HG03457 (cell line): ENCODE measurements around the gene CIZ1.
"Not testable (repeated sequence)": the region's sequence is repeated elsewhere in the genome, so short reads cannot be mapped to it uniquely, and the experiment has no call there.

ENCODE experiments used
- ATAC-seq: cut with Tn5 transposase; IDR thresholded peaks from one replicate; pipeline ENCODE4 v1.9.1; 2021; ENCODE audit warnings: moderate number of reproducible peaks; ENCODE audit not compliant: unreplicated experiment

The CIZ1 gene

DNA sequence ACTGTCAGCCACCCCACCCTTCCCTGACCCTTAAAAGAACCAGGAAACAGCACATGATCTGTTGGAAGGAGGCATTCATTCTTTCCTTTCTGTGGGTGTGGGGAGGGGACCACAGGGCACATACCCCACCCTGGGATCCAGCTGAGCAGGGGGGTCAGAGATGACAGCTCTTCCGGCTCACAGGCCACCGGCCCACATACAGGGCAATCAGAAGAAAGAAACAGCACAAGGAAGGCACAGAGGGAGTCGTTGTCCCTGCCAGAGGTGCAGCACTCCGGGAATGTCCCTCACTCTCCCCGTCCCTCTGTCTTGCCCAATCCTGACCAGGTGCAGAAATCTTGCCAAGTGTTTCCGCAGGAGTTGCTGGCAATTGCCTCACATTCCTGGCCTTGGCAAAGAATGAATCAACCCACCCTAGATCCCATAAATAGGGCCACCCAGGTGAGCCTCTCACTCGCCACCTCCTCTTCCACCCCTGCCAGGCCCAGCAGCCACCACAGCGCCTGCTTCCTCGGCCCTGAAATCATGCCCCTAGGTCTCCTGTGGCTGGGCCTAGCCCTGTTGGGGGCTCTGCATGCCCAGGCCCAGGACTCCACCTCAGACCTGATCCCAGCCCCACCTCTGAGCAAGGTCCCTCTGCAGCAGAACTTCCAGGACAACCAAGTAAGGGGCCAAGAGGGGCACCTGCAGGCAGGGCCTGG is 42.2 kb downstream of the CIZ1 start, which contains the start of gene LCN2:
Gene LCN2 (plus strand): TSS at position 453 of the 701 bp plus-strand sequence. CDS start 73 bp downstream, at position 526.
- ATAC-seq, result no peak

DNA sequence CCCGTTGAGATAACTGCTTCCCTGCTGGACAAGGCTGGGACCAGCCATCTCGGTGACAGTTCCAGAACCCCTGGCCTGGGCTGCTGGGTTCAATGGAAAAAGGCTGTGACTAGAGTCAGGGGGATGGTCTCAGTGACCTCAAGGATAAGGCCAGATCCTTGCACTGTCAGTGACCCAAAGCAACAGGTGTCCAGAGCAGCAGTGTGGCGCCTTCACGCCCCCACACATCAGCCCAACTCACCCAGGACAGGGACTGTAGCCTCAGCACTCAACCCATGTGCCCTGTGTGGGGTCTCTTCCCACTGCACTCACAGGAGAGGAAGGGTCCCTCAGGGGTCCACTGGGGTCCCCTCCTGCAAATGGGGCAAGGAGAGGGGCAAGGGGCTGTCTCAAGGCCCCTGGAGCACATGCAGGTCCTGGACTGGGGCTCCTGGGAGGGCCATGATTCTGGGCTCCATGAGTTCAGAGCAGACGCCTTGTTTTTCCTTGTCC is 42.8 kb downstream of the CIZ1 start:
- no peak for ATAC-seq

DNA sequence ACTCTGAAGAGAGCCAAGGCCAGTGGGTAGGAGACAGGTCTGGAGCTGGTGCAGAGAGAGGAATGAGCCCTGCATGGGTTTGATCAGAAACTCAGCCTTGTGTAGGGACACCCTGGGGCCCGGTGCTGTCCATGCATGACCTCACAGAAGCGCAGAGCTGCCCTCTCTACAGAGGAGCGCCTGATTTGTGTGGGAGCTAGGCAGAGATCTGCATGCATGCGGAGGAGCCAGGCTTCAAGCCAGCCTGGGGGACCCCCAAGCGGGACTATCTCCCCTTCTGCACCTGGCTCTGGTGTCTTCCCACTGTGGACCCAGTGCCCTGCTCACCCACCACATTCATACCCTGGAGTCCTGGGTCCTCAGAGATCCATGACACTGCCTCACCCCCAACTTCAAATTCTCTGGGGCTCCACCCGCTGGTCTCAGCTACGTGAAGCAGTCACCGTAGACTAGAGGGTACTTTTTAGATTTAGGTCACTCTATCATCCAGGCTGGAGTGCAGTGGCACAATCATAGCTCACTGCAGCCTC is 44.7 kb downstream of the CIZ1 start:
- no peak for ATAC-seq

DNA sequence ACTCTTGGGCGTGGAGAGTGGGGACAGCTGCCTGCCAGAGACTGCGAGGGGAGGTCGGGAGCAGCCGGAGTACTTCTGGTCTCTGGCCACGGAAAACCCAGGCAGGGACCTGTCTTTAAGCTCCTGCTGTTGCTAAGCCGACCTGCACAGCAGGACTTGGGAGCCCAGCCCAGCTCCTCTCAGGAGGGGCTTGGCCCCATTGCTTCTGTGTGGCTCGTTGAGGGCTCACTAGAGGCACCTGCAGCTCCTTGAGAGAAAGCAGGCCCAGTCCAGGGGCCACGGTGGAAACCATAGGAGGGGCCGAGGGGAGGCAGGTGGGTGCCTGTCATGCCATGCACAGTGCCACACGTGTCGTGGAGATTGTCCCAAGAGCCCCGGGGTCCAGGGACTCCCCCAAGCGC is 45.4 kb downstream of the CIZ1 start:
- ATAC-seq, result no peak

DNA sequence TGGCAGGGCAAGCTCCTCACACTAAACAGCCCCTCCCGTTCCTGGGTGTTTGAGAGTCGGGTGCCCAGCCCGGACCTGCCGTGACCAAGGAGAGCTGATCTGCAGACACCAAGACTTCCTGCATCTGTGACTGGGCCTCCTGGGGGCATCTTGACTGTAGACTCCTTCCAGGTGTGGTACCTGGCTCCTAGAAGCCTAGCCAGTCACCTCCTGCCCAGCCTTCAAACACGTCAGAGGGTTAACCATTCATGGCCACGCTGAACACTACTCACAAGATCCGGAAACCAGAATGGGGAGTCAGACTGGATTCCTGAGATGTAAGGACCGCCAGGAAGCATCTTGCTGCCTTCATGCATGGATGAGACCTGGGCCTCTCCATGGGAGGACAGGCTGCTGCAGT is 45.8 kb downstream of the CIZ1 start:
- no peak for ATAC-seq

DNA sequence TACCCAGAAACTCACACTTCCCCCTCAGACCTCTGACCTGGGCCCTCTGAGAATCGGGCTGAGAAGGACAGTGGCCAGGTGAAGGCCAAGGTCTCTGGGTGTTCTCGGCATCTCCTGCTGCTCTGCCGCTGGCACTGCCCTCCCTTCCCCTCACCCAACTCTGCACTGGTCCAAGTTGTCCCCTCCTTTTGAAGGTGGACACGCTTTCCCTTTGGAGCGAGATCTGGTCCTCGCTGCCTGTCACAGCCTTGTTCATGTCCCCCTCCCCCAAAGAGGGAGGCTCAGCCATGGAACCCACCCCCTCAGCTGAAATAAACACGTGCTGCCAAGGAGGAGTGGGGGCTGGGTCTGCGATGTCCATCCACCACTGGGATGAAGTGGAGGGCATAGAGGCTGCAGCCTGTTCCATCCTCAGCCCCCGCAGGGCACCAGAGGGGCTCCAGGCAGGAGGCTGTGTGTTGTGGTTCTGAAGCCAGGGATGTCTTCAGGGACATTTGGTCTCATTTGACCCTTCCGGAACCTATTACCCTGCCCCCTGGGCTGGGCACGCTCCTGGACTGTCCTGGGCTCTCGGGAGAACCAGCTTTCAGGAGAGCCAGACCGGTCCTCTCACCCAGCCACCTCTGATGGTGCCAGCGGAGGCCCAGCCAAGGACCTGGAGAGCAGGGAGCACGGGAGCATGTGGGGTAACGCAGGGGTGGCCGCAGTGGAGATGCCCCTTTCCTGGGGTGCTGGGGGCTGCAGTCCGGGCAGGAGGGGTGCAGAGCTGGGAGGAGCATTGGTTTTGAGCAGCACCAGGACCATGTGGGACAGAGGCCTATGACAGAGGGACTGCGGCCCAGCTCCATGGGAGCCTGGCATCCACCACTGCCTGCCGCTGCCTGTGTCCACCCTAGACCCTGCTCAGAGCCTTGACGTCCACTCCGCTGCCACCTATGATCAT is 46.9 kb downstream of the CIZ1 start:
- no peak for ATAC-seq

DNA sequence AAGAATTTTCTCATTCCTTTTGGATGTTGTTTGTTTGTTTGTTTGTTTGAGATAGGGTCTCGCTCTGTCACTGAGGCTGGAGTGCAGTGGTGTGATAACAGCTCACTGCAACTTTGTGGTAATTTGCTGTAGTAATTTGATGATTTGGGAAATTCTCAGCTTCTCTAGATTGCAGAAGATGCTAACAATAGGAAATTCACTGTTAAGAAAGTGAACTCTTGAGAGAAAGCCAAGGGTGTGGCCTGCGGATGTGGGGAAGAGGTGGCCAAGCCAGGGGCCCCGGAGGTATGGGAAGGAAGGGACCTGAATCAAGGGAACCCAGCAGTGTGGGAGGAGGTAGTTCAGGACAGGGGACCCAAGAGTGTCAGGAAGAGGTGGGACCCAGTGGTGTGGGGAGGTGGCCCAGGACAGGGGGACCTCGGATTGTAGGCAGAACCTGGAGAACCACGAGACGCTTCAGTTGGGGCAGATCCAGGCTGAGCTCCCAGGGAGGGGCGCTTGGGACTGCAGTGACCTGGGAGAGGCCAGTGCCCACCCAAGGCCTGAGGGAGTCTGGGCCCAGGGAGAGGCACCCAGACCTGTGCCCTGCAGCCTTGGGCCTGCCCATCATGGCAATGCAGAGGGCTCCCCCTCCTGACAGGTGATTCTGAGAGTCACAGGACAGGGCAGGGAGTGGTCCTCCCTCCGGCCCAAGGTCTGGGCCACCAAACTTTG is 47.7 kb downstream of the CIZ1 start:
- no peak for ATAC-seq

DNA sequence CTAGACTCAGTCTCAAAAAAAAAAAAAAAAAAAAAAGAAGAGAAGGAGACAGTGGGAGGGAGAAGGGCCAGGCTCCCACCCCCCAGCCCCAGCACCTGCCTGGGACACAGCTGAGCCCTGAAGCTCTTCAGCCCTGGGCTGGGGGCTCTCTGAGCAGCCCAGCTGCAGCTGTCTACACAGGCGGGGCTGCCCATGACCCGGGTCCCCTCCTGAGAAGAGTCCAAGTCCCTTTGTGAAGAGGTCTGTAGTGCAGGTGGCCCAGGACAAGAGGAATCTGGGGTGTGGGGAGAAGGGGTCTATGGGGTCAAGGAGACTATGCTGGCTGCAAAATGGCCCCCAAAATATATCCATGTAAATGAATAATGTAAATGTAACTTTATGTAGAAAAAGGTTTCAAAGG is 48.8 kb downstream of the CIZ1 start:
- no peak for ATAC-seq

DNA sequence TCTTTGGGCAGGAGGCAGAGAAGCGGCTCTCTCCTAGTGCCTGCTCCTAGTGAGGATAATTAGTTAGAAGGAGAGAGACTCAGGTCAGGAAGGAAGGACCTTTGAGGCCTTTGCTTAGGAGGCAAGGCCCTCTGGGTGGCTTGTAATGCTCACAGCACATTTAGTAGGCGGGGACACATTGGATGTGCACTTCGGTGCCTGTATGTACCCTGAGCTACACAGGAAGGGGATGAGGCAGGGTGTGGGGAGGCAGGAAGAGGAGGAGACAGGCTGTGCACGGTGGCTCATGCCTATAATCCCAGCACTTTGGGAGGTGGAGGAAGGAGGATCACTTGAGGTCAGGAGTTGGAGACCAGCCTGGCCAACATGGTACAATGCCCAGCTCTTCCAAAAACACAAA is 49.3 kb downstream of the CIZ1 start:
- no peak for ATAC-seq

DNA sequence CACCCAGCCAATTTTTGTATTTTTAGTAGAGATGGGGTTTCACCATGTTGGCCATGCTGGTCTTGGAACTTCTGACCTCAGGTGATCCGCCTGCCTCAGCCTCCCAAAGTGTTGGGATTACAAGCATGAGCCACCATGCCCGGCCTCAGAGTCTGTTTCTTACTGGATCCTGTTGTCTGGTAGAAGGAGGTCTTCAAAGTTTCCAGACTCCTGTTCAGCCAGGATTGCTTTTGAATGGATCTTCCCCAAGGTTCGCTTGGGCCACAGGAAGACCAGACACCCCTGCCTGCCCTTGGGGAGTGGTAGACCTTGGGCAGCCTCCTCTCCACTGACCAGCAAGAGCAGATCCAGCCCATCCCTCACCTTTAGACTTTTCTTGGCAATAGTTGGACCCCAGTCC is 49.8 kb downstream of the CIZ1 start:
- no peak for ATAC-seq

DNA sequence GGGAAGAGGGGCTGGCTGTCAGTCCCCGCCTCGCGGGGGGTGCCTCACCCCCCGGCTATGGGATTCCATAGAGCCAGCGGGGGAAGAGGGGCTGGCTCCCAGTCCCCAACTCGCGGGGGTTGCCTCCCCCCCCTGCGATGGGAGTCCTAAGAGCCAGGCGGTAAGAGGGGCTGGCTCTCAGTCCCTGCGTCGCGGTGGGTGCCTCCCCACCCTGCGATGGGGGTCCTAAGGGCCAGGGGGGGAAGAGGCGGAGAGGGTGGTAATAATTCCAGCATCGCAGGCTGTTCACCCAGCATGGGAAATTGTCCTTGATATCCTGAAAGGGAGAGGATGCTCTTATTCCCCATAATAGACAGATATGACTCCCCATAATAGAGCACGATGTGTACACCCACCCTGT is 51.8 kb downstream of the CIZ1 start:
- ATAC-seq, result no peak

DNA sequence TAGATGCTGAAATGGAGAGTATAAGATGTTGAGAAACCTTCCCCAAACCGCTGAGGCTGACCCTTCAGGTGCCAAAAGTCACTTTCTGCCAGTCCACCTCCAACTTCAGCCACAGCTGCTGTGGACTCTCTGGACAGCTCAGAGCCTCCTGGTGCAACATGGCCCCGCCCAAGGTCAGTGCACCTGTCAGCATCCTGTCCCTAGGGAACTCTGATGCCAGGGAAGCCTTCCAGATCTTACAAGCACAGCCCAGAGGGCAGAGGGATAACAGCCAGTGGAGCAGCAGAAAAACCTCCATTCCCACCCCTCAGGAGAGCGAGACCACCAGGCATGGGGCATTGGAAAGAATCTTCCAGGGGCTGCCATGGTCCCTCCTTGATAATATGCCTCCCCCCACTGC is 53.4 kb downstream of the CIZ1 start:
- ATAC-seq, result no peak

DNA sequence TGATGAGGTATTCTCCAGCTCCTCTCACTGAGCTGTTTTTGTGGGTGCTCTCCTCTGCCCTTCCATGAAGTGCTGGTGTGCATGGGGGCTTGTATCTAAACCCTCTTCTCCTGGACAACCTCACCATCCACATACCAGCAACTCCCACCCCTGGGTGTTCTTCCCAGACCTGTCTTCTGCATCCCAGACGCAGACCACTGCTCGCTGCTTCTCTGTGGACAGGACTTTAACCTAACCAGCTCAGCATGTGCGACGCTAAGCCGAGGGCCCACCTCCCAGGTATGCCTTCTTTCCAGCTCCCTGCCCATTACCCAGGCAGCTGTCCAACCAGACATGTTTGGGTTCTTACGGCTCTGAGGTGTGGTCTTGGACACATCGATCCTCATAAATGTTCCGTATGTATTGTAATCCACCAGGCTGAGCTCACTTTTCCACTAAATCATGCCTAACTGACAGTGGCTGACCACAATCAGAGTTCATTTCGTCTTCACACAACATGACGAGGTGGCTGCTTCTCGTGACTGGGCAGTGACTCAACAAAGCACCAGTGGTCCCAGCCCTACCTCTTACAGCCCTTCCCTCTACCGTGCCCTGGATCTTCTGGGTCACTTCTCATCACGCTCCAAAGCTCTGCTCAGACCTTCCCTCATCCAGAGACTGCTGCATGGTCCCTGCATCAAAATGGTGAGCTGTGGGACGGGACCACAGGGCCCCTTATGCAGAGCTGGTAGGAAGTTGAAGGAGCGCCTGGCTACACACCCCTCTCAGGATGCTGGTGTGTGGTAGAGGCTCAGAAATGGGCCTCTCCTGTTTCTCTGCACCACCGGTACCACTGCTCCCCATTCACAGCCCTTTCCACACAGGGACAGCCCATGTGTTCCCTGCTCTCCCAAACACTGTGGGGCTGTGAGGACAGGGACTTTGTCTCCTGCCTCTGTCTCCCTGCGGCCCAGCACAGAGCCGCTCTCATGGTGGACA is 54.3 kb downstream of the CIZ1 start:
- no peak for ATAC-seq

DNA sequence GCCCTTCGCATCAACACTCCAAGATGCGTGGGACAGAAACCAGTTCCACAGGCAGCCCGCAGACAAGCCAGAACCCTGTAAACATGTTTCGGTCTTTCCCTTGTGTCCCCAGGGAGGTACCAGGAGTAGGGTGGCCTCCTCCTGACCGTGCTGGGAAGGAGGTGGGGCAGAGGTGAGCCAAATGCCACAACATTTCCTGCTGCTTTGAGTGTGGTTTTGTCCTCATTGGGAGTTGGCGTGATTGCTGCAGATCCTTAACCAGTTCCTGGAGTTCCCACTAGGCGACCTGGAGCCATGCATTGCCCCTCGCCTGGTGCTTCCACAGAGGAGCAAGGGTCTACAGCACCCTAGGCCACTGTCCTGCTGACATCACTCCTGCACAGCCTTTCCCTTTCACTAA is 55.8 kb downstream of the CIZ1 start:
- not testable (repeated sequence) for ATAC-seq

DNA sequence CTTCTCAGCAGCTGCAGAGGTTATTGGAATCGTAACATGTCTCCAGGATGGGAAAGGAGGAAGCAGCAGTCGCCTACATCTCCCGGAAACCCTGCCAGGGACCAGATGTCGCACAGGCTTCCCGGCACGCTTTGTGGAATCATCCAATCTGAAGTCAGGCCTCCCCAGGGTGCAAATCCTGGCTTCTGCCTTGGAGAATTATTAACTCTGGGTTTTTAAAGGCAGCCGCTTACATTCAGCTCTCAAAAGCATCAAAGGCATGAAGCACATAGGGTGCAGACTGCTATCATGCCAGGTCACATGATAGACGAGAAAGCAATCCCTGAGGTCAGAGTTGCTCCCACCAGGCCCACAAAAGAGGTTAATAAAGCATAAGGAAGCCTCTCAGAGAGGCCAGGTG is 59.2 kb downstream of the CIZ1 start:
- not testable (repeated sequence) for ATAC-seq

DNA sequence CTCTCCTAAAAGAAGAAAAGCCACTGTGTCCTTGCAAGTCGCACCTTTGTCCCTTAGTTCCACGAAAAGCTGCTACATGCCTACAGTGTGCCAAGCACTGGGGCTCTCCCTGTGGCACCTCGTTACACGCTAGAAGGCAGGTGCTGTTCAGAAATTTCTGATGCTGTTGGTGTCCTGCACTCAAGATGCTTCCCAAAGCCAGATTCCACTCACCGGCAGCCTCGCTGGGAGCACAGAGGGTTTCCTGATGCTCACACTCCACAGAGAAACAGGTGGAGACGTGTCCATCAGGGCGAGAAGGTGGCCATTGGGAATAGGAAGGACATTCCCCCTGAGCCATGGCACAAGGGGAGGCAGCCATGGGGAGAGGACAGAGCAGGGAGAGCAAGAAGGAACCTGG is 60.0 kb downstream of the CIZ1 start:
- ATAC-seq, result not testable (repeated sequence)

DNA sequence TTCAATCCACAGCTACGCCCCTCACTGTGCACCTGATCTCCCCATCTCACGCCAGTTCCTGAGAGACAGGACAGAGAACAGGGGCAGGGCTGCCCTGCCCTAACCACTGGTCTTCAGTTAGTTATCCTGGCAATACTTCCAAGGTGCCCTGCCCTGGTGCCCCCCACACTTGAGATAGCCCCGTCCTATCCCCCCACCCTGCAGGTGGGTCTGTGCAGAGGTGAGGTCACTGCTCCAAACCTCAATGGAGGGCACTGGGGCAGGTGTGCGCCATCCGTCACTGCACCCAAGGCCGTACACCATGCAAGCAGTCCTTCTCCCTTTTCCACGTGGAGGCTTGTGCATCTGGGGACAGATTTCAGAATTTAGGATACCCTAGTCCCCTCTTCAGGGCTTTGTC is 60.7 kb downstream of the CIZ1 start:
- ATAC-seq, result not testable (repeated sequence)

DNA sequence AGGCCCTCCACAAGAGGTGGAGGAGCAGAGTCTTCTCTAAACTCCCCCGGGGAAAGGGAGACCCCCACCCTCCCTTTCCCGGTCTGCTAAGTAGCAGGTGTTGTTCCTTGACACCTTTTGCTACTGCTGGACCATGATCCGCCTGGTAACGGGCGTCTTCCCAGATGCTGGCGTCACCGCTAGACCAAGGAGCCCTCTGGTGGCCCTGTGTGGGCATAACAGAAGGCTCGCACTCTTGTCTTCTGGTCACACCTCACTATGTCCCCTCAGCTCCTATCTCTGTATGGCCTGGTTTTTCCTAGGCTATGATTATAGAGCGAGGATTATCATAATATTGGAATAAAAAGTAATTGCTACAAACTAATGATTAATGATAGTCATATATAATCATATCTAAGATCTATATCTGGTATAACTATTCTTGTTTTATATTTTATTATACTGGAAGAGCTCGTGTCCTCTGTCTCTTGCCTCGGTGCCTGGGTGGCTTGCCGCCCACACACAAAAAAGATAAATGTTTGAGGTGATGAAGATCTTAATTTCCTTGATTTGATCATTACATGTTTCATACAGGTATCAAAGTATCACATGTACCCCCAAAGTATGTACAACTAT is 61.3 kb downstream of the CIZ1 start:
- not testable (repeated sequence) for ATAC-seq

DNA sequence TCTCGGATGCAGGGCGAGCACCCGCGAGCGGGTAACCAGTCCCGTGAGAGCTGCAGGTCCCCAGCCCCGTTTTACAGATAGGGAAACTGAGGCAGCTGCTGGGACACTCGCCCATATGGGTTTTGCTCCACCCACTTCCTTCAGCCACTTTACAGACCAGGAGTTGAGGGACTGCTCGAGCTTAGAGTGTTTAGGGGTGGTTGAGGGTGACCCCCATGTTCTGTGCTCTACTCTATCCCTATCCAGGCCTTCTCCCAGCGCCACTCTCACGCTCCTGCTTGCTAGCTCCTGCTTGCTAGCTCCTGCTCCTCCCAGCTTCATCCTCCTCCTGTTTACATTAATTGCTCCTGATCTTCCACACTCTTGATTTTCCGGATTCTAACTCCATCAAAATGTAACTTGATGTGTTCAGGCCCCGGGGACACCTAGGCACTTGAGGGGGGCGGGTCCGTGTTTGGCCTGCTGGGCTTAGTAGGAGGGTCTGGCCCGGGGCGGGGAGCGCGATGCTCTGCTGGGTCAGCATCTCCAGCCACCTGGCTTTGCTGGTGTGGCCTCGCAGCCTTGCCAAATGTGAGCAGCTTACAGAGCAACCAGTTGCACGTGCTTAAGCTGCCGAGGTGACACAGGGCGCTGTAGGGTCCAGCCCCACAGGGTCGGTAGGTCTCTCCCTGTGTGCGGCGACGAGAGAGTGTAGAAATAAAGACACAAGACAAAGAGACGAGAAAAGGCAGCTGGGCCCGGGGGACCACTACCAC is 62.4 kb downstream of the CIZ1 start:
- no peak for ATAC-seq
